NT2/D1 (cell line): ENCODE data around the gene NSG2.
"Not testable (repeated sequence)": the region's sequence is repeated elsewhere in the genome, so short reads cannot be mapped to it uniquely, and the experiment has no call there.

Source experiments
- SUZ12 ChIP-seq: IDR thresholded peaks from 2 replicates; pipeline ENCODE4 v1.6.1; 2011; ENCODE audit not compliant: insufficient read length, insufficient read depth; ENCODE audit errors: extremely low read depth
- YY1 ChIP-seq: IDR thresholded peaks from 2 replicates; pipeline ENCODE4 v1.6.1; 2011; ENCODE audit not compliant: insufficient read length, insufficient read depth
- ZNF274 ChIP-seq: IDR thresholded peaks from 2 replicates; pipeline ENCODE4 v1.6.1; 2011; ENCODE audit warnings: mild to moderate bottlenecking, low read depth, low read length

DNA sequence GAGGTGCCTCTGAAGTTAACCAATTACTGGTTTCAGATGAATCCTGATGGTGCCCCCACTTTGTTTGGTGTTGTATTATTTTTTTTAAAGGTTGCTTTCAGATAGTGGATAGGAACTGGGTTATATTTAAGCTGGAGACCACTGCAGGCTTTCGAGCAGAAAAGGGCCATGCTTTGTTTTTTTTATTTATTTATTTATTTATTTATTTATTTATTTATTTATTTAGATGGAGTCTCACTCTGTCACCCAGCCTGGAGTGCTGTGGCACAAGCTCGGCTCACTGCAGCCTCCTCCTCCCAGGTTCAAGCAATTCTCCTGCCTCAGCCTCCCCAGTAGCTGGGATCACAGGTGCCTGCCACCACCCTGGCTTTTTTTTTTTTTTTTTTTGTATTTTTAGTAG lies 57.1 kb downstream of the NSG2 start:
- not testable (repeated sequence) for TF ChIP-seq ZNF274, SUZ12, YY1
